ENCODE measurements around the gene DLG4. TPM values are rescaled to one million over a fixed set of nuclear protein-coding genes. Genes with fewer than 3 reads are reported as not detected.
A peak's percentile ranks its signal among the peaks of the same experiment; 100 is the strongest.
"Not testable (repeated sequence)": the region's sequence is repeated elsewhere in the genome, so short reads cannot be mapped to it uniquely, and the experiment has no call there.

DLG4 gene
- total and polyA plus RNA-seq, 5 donors from 2014 or later, result 0.22 to 2.9 (median 0.50) TPM

DNA sequence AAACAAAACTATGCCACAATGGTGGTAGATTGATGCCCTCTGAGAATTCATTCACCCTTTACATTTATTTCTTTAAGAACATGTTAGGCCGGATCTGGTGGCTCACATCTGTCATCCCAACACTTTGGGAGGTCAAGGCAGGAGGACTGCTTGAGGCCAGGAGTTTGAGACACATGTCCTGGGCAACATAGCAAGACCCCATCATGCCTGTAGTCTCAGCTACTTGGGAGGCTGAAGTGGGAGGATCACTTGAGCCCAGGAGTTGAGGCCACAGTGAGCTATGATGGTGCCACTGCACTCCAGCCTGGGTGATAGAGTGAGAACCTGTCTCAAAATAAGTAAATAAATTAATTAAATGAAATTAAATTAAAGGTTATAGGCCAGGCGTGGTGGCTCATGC is 37.5 kb downstream of the DLG4 start:
- H3K36me3 Mint-ChIP-seq; H3K4me3 Mint-ChIP-seq; H3K4me3 ChIP-seq (ENCODE audit: low read depth, low read length); H3K9me3 ChIP-seq (ENCODE audit: control insufficient read depth in 2 of 2, low read length in 2 of 2); ATAC-seq (ENCODE audit: low read depth in 2 of 2); H3K27ac ChIP-seq (ENCODE audit: insufficient read depth, low read length, poor library complexity, severe bottlenecking); DNase-seq; H3K27me3 ChIP-seq (ENCODE audit: control insufficient read depth, insufficient read depth, low read length); H3K36me3 ChIP-seq (ENCODE audit: control insufficient read depth, insufficient read depth, low read length); H3K27ac Mint-ChIP-seq; H3K9me3 Mint-ChIP-seq: not testable (repeated sequence)
- Mint-ChIP-seq H3K27me3 (peaks cover 17% of the 10 kb centered on the region), H3K4me1 (peaks cover 0 to 18% (median 10%) of the 10 kb centered on the region in 4 donors)
- H3K4me1 ChIP-seq (ENCODE audit: control insufficient read depth, insufficient read depth, low read length, poor library complexity, severe bottlenecking), result peaks cover 10% of the 10 kb centered on the region

- Mint-ChIP-seq H3K4me3 (peak within 1 kb of the TSS in 1 of 4 donors; percentile 76), H3K27ac (no peak within 1 kb of the TSS), H3K9me3 (no peaks in the 10 kb centered on the region), H3K27me3 (peaks cover 10% of the 10 kb centered on the region), H3K4me1 (peaks cover 0 to 12% (median 6%) of the 10 kb centered on the region in 4 donors), H3K36me3 (no peaks in the 10 kb centered on the region)
- DNase-seq (no peak), ATAC-seq (ENCODE audit: low read depth in 2 of 2) (no peak)
- no peaks in the 10 kb centered on the region for H3K36me3 ChIP-seq (ENCODE audit: control insufficient read depth, insufficient read depth, low read length)
- no peaks in the 10 kb centered on the region for H3K9me3 ChIP-seq (ENCODE audit: control insufficient read depth in 2 of 2, low read length in 2 of 2)
- H3K27me3 ChIP-seq (ENCODE audit: control insufficient read depth, insufficient read depth, low read length), result peaks cover 16% of the 10 kb centered on the region
- no peak within 1 kb of the TSS for H3K27ac ChIP-seq (ENCODE audit: insufficient read depth, low read length, poor library complexity, severe bottlenecking)
- no peak within 1 kb of the TSS for H3K4me3 ChIP-seq (ENCODE audit: low read depth, low read length)
- peaks cover 14% of the 10 kb centered on the region for H3K4me1 ChIP-seq (ENCODE audit: control insufficient read depth, insufficient read depth, low read length, poor library complexity, severe bottlenecking)
Observed at GRCh38 chr17:7179317-7180254, 40.0 kb downstream of the DLG4 start, which contains the start of gene ASGR1. TSS of gene ASGR1 (minus strand) at chr17:7179370. CDS start at chr17:7178563, 807 bp downstream.

GRCh38 chr17:7178973-7179316 is 40.7 kb downstream of the DLG4 start:
- Mint-ChIP-seq H3K4me3 (no peak overlapping the region), H3K36me3 (no peaks in the 10 kb centered on the region), H3K9me3 (no peaks in the 10 kb centered on the region), H3K4me1 (peaks cover 0 to 12% (median 6%) of the 10 kb centered on the region in 4 donors), H3K27ac (no peak overlapping the region), H3K27me3 (peaks cover 10% of the 10 kb centered on the region)
- H3K4me1 ChIP-seq (ENCODE audit: control insufficient read depth, insufficient read depth, low read length, poor library complexity, severe bottlenecking), result peaks cover 20% of the 10 kb centered on the region
- no peak for ATAC-seq (ENCODE audit: low read depth in 2 of 2)
- no peak overlapping the region for H3K4me3 ChIP-seq (ENCODE audit: low read depth, low read length)
- H3K27ac ChIP-seq (ENCODE audit: insufficient read depth, low read length, poor library complexity, severe bottlenecking), result no peak overlapping the region
- H3K36me3 ChIP-seq (ENCODE audit: control insufficient read depth, insufficient read depth, low read length), result no peaks in the 10 kb centered on the region
- no peaks in the 10 kb centered on the region for H3K9me3 ChIP-seq (ENCODE audit: control insufficient read depth in 2 of 2, low read length in 2 of 2)
- H3K27me3 ChIP-seq (ENCODE audit: control insufficient read depth, insufficient read depth, low read length), result peaks cover 18% of the 10 kb centered on the region
- no peak for DNase-seq

DNA sequence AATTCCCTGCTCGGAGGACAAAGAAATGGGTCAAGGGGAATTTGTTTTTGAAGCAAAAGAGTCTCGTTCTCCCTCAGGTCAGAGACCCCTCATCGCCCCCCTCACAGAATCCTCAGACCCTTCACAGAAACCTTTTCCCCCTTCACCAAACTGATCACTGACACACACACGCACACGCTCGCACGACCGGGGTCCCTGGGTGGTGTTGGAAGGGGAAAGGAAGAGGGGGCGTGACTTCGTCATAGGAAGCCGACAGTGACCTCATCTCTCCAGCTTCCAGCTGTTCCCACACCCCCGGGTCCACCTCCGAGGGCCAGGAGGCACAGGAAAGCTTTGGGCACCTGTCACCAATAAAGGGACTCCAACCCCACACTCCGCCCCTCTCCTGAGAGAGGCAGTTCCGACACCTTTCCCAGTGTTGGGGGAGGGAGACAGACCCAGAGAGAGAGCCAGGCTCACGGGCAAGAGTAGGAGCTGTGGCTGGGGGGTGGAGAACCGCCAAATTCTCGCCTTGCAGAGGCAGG is 41.6 kb downstream of the DLG4 start:
- Histone ChIP-seq H3K36me3 (ENCODE audit: control insufficient read depth, insufficient read depth, low read length) (no peaks in the 10 kb centered on the region), H3K9me3 (ENCODE audit: control insufficient read depth in 2 of 2, low read length in 2 of 2) (no peaks in the 10 kb centered on the region), H3K4me1 (ENCODE audit: control insufficient read depth, insufficient read depth, low read length, poor library complexity, severe bottlenecking) (peaks cover 20% of the 10 kb centered on the region), H3K4me3 (ENCODE audit: low read depth, low read length) (peak overlapping the region; percentile 15), H3K27ac (ENCODE audit: insufficient read depth, low read length, poor library complexity, severe bottlenecking) (no peak overlapping the region), H3K27me3 (ENCODE audit: control insufficient read depth, insufficient read depth, low read length) (peaks cover 18% of the 10 kb centered on the region)
- peaks cover 10% of the 10 kb centered on the region for H3K27me3 Mint-ChIP-seq
- ATAC-seq (ENCODE audit: low read depth in 2 of 2) (no peak), DNase-seq (no peak)
- no peaks in the 10 kb centered on the region for H3K9me3 Mint-ChIP-seq
- H3K4me1 Mint-ChIP-seq, result peaks cover 0 to 12% (median 4%) of the 10 kb centered on the region in 4 donors
- H3K36me3 Mint-ChIP-seq, result no peaks in the 10 kb centered on the region
- peak overlapping the region in 3 of 4 donors; percentile 66 to 76 (median 74) for H3K4me3 Mint-ChIP-seq
- H3K27ac Mint-ChIP-seq, result peak overlapping the region in 1 of 3 donors; percentile 17

- Mint-ChIP-seq H3K4me3 (peak overlapping the region in 3 of 4 donors; percentile 66 to 76 (median 74)), H3K27ac (peak overlapping the region in 1 of 3 donors; percentile 17), H3K27me3 (peaks cover 16% of the 10 kb centered on the region), H3K9me3 (no peaks in the 10 kb centered on the region), H3K4me1 (peaks cover 0 to 12% (median 4%) of the 10 kb centered on the region in 4 donors), H3K36me3 (no peaks in the 10 kb centered on the region)
- Histone ChIP-seq H3K27ac (ENCODE audit: insufficient read depth, low read length, poor library complexity, severe bottlenecking) (no peak overlapping the region), H3K36me3 (ENCODE audit: control insufficient read depth, insufficient read depth, low read length) (no peaks in the 10 kb centered on the region), H3K4me3 (ENCODE audit: low read depth, low read length) (peak overlapping the region; percentile 15), H3K27me3 (ENCODE audit: control insufficient read depth, insufficient read depth, low read length) (peaks cover 18% of the 10 kb centered on the region), H3K9me3 (ENCODE audit: control insufficient read depth in 2 of 2, low read length in 2 of 2) (no peaks in the 10 kb centered on the region), H3K4me1 (ENCODE audit: control insufficient read depth, insufficient read depth, low read length, poor library complexity, severe bottlenecking) (peaks cover 20% of the 10 kb centered on the region)
- ATAC-seq (ENCODE audit: low read depth in 2 of 2), result peak; percentile 67 to 73
- DNase-seq, result peak; percentile 43 to 57 (median 53)
Observed at GRCh38 chr17:7177191-7177953, 42.3 kb downstream of the DLG4 start.

- no peak overlapping the region for H3K4me3 Mint-ChIP-seq
- peaks cover 18% of the 10 kb centered on the region for H3K27me3 ChIP-seq (ENCODE audit: control insufficient read depth, insufficient read depth, low read length)
- no peak overlapping the region for H3K4me3 ChIP-seq (ENCODE audit: low read depth, low read length)
- DNase-seq (no peak), ATAC-seq (ENCODE audit: low read depth in 2 of 2) (no peak)
- no peaks in the 10 kb centered on the region for H3K36me3 Mint-ChIP-seq
- H3K27ac Mint-ChIP-seq, result no peak overlapping the region
- H3K4me1 ChIP-seq (ENCODE audit: control insufficient read depth, insufficient read depth, low read length, poor library complexity, severe bottlenecking), result peaks cover 20% of the 10 kb centered on the region
- no peaks in the 10 kb centered on the region for H3K36me3 ChIP-seq (ENCODE audit: control insufficient read depth, insufficient read depth, low read length)
- H3K9me3 Mint-ChIP-seq, result no peaks in the 10 kb centered on the region
- peaks cover 0 to 12% (median 4%) of the 10 kb centered on the region in 4 donors for H3K4me1 Mint-ChIP-seq
- no peak overlapping the region for H3K27ac ChIP-seq (ENCODE audit: insufficient read depth, low read length, poor library complexity, severe bottlenecking)
- H3K27me3 Mint-ChIP-seq, result peaks cover 17% of the 10 kb centered on the region
- H3K9me3 ChIP-seq (ENCODE audit: control insufficient read depth in 2 of 2, low read length in 2 of 2), result no peaks in the 10 kb centered on the region
Observed at GRCh38 chr17:7176841-7177190, 42.8 kb downstream of the DLG4 start.

GRCh38 chr17:7176107-7176840 is 43.4 kb downstream of the DLG4 start:
- H3K9me3 Mint-ChIP-seq, result no peaks in the 10 kb centered on the region
- Histone ChIP-seq H3K27ac (ENCODE audit: insufficient read depth, low read length, poor library complexity, severe bottlenecking) (no peak overlapping the region), H3K9me3 (ENCODE audit: control insufficient read depth in 2 of 2, low read length in 2 of 2) (no peaks in the 10 kb centered on the region), H3K27me3 (ENCODE audit: control insufficient read depth, insufficient read depth, low read length) (peaks cover 18% of the 10 kb centered on the region), H3K4me3 (ENCODE audit: low read depth, low read length) (no peak overlapping the region), H3K36me3 (ENCODE audit: control insufficient read depth, insufficient read depth, low read length) (no peaks in the 10 kb centered on the region), H3K4me1 (ENCODE audit: control insufficient read depth, insufficient read depth, low read length, poor library complexity, severe bottlenecking) (peaks cover 20% of the 10 kb centered on the region)
- DNase-seq, result no peak
- H3K4me1 Mint-ChIP-seq, result peaks cover 0 to 12% (median 4%) of the 10 kb centered on the region in 4 donors
- H3K27ac Mint-ChIP-seq, result no peak overlapping the region
- no peak for ATAC-seq (ENCODE audit: low read depth in 2 of 2)
- no peak overlapping the region for H3K4me3 Mint-ChIP-seq
- H3K36me3 Mint-ChIP-seq, result no peaks in the 10 kb centered on the region
- peaks cover 17% of the 10 kb centered on the region for H3K27me3 Mint-ChIP-seq

All from CD4-positive, CD25-positive, alpha-beta regulatory T cell (primary cell).